NCI-H1417 treated with DMSO at 0.1 percent for 48 hours (cell line): Measurements from ENCODE around the gene LMNB1.
"Not testable (repeated sequence)": the region's sequence is repeated elsewhere in the genome, so short reads cannot be mapped to it uniquely, and the experiment has no call there.

Source experiments
- DNase-seq: peaks from one replicate; lab custom pipeline; 2025; lab: John Stamatoyannopoulos, UW

The LMNB1 gene

GRCh38 chr5:126776499-126777256 lies at the start of gene LMNB1:
TSS of gene LMNB1 (plus strand) at chr5:126777136. CDS start at chr5:126777509, 373 bp downstream.
- peak; percentile 84 for DNase-seq

DNA sequence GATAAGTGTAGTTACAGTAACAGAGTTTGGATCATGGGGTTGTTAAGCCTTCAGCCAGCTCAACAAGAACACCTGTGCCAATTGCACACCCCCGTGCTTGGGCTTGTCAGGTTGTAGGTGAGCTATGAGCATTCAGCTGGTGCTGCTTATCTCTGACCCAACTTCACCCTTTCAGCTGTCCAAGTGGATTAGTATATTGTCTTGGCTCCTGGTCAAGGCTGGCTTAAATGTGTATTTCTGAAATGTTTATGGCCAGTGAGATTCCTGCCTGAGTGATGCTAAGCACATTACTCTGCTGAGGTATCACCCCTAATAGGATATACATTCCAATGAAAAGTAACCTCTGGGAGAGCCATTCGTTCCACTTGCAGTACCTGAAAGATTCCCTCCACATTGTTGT lies 44.2 kb upstream of the LMNB1 start:
- no peak for DNase-seq

GRCh38 chr5:126734573-126734972 lies 42.4 kb upstream of the LMNB1 start:
- not testable (repeated sequence) for DNase-seq

- DNase-seq, result no peak
Observed at GRCh38 chr5:126736141-126736540, 40.8 kb upstream of the LMNB1 start.

DNA sequence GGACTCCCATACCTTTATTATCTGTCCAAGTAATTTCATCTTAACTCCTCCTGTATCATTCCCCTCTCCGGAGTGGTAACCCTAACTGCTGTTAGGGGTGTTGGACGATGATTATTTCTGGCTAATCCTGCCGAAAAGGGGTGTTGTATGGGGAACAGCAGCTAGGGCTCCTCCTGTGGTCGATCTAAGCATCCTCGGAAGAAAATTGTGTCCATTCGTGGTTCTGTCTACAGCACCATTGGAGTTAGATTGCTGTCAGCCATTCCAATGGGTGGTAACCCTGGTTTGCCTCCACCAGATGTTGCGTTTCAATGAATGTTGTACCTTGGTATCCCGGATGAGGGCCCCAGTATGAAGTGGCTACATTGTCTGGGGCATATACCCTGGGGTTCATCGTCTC lies 35.6 kb upstream of the LMNB1 start:
- no peak for DNase-seq

- no peak for DNase-seq
Observed at GRCh38 chr5:126742425-126742824, 34.5 kb upstream of the LMNB1 start.

DNA sequence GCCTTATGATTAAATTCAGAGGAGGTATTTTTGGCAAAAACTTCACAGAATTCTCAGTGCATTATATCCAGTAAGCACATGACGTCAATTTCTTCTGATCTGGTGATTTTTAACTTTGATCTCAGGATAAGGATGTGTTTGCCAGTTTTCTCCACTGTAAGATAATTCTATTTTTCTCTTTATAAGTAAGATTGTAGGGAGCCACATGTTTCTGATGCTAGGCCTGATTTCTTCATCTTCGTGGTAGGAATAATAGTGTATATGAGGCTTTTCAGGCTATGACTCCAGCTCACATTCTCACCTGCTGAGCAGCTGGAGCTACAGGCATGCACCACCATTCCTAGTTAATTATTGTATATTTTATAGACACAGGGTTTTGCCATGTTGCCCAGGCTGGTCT lies 32.1 kb upstream of the LMNB1 start:
- no peak for DNase-seq

- DNase-seq, result no peak
Observed at GRCh38 chr5:126745259-126745992, 31.5 kb upstream of the LMNB1 start.

DNA sequence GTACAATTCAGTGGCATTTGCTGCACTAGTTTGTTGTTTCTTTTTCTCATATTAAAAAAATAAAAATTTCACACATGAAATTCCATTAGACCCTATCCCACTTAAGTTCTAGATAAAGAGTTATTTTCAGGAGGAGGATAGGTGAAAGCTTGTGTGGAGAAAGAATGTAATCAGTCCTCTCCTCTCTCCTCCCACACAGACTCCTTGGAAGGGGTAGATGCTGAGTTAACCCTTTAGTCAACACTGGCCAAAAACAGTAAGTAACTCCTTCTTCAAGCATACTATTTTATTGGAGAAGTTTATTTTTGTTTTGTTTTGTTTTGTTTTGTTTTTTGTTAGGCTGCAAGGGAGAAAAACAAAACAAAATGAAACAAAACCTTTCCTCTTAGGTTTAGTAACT lies 30.6 kb upstream of the LMNB1 start:
- no peak for DNase-seq

GRCh38 chr5:126752081-126752785 lies 24.7 kb upstream of the LMNB1 start:
- DNase-seq, result no peak

- no peak for DNase-seq
Observed at GRCh38 chr5:126753227-126753626, 23.7 kb upstream of the LMNB1 start.

- DNase-seq, result no peak
Observed at GRCh38 chr5:126754609-126755008, 22.3 kb upstream of the LMNB1 start.

DNA sequence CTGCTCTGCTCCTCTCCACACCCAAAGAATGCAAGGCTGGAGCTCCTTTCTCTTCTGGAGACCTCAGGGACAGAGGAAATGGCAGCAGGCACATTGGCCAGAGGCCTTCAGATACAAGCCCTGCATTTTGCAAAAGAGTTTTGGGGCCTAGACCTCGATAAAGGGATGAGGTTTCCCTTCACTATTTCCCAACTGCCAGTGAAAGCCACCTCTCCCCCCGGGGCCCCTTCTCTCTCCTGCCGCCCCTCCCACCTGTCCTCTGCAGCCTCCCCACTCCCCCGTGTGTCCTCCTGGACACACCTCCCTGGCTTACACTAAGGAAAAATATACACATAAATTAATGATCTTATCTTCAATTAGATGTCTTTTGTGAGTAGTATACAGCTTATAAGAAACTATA lies 21.3 kb upstream of the LMNB1 start:
- DNase-seq, result no peak

- no peak for DNase-seq
Observed at GRCh38 chr5:126757713-126758357, 19.1 kb upstream of the LMNB1 start.

DNA sequence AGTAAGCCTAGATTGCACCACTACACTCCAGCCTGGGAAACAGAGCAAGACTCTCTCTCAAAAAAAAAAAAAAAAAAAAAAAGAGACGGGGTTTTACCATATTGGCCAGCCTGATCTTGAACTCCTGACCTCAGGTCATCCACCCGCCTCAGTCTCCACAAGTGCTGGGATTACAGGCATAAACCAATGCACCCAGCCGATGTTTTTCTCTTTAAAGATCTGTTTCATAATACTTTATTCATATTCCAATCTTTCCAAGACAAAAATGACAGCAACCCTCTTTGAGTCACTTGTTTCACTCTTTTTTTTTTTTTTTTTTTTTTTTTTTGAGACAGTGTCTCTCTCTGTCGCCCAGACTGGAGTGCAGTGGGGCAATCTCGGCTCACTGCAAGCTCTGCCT lies 13.6 kb upstream of the LMNB1 start:
- DNase-seq, result no peak

DNA sequence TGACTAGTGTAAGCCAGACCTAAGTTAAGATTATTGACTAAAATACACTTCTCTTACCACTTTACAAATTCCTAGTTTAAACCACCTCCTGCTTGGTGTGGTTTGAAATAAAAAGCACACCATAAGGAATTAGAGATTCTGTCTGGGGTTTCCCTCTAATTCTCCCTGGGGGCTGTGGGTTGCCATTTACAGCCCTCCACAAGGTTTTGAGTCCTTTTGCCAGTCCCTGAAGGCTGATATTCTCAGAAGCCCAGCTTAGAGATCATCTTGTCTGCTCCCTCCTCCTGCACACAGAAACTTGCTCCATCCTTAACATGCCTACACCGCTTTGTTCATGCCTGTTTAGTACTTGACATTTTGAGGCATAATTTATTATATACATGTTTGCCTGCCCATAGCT lies 7.2 kb upstream of the LMNB1 start:
- DNase-seq, result no peak

DNA sequence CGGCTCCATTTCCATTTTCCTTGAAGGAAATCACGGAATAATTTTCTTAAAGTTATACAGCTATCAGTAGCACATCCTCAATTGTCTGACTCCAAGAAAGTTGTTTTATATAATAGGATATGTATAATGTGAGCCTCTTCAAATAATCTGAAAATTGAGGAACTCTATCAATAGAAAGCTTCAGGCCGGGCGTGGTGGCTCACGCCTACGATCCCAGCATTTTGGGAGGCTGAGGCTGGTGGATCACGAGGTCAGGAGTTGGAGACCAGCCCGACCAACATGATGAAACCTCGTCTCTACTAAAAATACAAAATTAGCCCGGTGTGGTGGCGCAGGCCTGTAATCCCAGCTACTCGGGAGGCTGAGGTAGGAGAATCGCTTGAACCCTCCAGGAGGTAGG lies 3.4 kb upstream of the LMNB1 start:
- not testable (repeated sequence) for DNase-seq

DNA sequence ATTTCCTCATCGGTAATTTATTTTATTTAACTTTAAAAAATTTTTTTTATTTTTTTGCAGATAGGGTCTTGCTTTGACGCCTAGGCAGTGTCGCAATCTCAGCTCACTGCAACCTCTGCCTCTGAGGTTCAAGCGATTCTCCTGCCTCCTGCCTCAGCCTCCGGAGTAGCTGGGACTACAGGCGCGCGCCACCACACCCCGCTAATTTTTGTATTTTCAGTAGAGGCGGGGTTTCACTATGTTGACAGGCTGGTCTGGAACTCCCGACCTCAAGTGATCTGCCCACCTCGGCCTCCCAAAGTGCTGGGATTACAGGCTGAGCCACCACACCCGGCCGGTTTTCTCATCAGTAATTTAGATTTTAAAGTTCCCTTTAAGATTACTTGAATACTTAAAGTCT lies 2.3 kb upstream of the LMNB1 start:
- DNase-seq, result not testable (repeated sequence)

DNA sequence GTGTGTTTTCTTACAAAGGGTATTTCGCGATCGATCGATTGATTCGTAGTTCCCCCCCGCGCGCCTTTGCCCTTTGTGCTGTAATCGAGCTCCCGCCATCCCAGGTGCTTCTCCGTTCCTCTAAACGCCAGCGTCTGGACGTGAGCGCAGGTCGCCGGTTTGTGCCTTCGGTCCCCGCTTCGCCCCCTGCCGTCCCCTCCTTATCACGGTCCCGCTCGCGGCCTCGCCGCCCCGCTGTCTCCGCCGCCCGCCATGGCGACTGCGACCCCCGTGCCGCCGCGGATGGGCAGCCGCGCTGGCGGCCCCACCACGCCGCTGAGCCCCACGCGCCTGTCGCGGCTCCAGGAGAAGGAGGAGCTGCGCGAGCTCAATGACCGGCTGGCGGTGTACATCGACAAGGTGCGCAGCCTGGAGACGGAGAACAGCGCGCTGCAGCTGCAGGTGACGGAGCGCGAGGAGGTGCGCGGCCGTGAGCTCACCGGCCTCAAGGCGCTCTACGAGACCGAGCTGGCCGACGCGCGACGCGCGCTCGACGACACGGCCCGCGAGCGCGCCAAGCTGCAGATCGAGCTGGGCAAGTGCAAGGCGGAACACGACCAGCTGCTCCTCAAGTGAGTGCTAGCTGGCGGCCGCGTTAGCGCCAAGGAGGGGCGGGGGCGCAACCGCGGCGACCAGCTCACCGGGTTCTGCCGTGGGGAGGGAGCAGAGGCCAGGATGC lies 480 bp downstream of the LMNB1 start:
- no peak for DNase-seq

DNA sequence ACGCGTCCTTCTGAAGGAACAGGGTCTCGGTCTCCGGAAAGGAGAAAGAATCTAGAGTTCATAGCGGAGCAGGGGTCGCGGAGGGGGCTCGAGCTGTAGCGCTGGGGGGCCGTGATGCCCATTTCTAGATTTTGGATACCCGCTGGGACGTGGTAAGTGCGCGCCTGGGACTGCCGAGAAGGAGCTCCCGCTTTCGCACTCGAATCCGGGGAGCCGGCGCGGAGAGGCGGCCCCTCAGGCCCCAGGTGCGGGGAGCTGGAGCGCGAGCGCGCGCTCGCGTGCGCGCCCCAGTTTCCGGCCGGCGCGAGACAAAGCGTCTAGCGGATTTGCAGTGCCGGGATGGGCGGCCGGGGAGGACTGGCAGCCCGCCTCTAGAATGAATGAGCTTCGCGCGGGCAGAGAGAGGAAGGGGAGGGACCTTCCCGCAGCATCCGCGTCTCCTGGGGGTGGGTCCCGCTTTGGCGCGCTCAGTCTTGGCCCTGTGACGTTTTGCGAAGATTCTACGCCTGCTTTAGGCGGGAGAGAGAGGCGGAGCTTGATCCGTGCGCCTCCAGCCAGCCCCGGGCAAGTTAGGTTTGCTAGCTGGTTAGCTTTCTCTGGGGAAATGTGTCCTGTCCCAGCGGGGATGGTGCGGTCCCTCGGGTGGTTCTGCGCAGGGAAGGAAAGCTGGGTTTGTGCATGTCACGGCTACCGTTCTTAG lies 1.2 kb downstream of the LMNB1 start:
- DNase-seq, result peak; percentile 69
